ENCODE measurements around the gene LTBR. TPM values are rescaled to one million over a fixed set of nuclear protein-coding genes. Genes with fewer than 3 reads are reported as not detected.

Gene LTBR
- polyA plus RNA-seq, 3 donors, result 56.4 to 108 (median 60.6) TPM

DNA sequence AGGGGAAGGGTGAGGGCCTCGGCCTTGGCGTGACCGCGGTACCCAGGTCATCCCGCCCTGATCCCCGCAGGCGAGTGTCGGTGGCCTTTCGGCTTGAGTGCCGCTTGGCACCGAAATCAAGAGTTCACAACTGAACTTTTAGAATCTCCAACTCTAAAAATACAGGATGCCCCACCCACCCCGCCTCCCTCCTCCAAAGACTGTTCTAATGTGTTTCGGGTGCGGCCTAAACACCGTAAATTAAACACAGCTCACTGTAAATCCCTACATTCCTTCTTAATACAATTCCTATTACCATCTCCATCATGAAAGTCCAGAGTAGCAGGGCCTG, 20.0 kb upstream of the LTBR start:
- H3K9me3 Mint-ChIP-seq, result peaks cover 0 to 2% (median 0%) of the 10 kb centered on the region in 7 donors
- H3K27ac Mint-ChIP-seq, result peak overlapping the region; percentile 83 to 93 (median 90)
- H3K4me1 ChIP-seq (ENCODE audit: control insufficient read depth in 1 of 2, insufficient read depth in 2 of 2, low read length in 2 of 2), result peaks cover 48 to 76% of the 10 kb centered on the region in 2 donors
- peak overlapping the region; percentile 60 to 94 (median 86) for H3K4me3 ChIP-seq (replicated peaks in 1 of 3; ENCODE audit: low read depth in 2 of 3, low read length in 3 of 3)
- H3K36me3 ChIP-seq (replicated peaks in 1 of 2; ENCODE audit: control insufficient read depth in 1 of 2, insufficient read depth in 2 of 2, low read length in 2 of 2), result no peaks in the 10 kb centered on the region
- no peaks in the 10 kb centered on the region for H3K9me3 ChIP-seq (replicated peaks in 1 of 2; ENCODE audit: control insufficient read depth in 1 of 2, insufficient read depth in 1 of 2, low read length in 2 of 2)
- no peaks in the 10 kb centered on the region for H3K36me3 Mint-ChIP-seq
- intact Hi-C loops (cut with micrococcal nuclease), result no loop called here
- H3K4me1 Mint-ChIP-seq, result peaks cover 60% of the 10 kb centered on the region
- H3K27me3 ChIP-seq (ENCODE audit: control insufficient read depth in 2 of 2, insufficient read depth in 2 of 2, low read length in 2 of 2), result no peaks in the 10 kb centered on the region
- no peaks in the 10 kb centered on the region for H4K20me1 ChIP-seq (ENCODE audit: insufficient read depth, low read length)
- WGBS (ENCODE audit: insufficient coverage), result under 1% methylated on average over 15 of the region's 15 CpGs
- TF ChIP-seq, protein P1, sequence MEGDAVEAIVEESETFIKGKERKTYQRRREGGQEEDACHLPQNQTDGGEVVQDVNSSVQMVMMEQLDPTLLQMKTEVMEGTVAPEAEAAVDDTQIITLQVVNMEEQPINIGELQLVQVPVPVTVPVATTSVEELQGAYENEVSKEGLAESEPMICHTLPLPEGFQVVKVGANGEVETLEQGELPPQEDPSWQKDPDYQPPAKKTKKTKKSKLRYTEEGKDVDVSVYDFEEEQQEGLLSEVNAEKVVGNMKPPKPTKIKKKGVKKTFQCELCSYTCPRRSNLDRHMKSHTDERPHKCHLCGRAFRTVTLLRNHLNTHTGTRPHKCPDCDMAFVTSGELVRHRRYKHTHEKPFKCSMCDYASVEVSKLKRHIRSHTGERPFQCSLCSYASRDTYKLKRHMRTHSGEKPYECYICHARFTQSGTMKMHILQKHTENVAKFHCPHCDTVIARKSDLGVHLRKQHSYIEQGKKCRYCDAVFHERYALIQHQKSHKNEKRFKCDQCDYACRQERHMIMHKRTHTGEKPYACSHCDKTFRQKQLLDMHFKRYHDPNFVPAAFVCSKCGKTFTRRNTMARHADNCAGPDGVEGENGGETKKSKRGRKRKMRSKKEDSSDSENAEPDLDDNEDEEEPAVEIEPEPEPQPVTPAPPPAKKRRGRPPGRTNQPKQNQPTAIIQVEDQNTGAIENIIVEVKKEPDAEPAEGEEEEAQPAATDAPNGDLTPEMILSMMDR (IDR thresholded peaks at IDR 0.05), result no peak
- no peaks in the 10 kb centered on the region for H3K27me3 Mint-ChIP-seq (ENCODE audit: low read depth in 3 of 3)
- peak overlapping the region; percentile 95 for H2AFZ ChIP-seq (ENCODE audit: insufficient read depth, low read depth, low read length, poor library complexity, severe bottlenecking)
- peak overlapping the region; percentile 98 for H3K4me2 ChIP-seq (replicated peaks; ENCODE audit: extremely low read depth, low read length, poor library complexity, severe bottlenecking)
- peak overlapping the region; percentile 81 to 83 for H3K4me3 Mint-ChIP-seq
- peak overlapping the region; percentile 86 for H3K9ac ChIP-seq (ENCODE audit: insufficient read depth, low read length, poor library complexity, severe bottlenecking)
- H3K27ac ChIP-seq (ENCODE audit: low read depth in 1 of 2, low read length in 2 of 2), result peak overlapping the region; percentile 61 to 93
- peaks cover 8% of the 10 kb centered on the region for H3K79me2 ChIP-seq (ENCODE audit: insufficient read depth, low read length)
- DNase-seq, result no peak

DNA sequence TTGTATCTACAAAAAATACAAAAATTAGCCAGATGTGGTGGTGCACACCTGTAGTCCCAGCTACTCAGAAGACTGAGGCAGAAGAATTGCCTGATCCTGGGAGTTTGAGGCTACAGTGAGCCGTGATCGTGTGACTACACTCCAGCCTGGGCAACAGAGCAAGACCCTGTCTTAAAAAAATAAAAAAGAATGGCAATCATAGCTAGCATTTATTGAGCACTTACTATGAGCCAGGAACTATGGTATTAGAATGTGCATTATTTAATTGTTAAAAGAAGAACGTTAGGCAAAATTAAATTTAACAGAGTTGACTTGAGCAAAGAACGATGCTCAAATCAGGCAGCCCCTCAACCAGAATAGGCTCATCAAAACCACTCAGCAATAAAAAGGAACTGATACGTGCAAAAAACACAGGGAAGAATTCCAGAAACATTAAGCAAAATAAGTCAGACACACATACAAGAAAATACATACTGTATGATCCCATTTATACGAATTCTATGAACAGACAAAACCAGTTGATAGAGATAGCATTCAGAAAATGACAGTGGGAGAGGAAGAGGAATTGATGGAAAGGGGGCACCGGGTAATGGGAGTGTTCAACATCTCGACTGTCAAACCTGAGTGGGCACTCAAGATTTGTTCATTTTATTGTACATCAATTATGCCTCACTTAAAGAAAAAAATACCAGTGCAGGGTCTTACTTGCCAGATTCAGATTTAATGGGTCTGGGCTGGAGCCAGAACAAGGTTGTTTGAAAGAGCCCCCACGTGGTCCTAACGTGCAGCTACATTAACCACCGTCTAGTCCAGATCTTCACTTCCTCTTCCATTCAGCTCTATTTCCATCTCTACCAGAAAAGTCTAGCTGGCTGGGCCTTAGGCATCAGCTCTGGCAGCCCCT, 16.6 kb upstream of the LTBR start:
- Histone ChIP-seq H3K27me3 (ENCODE audit: control insufficient read depth in 2 of 2, insufficient read depth in 2 of 2, low read length in 2 of 2) (no peaks in the 10 kb centered on the region), H4K20me1 (ENCODE audit: insufficient read depth, low read length) (no peaks in the 10 kb centered on the region), H3K4me1 (ENCODE audit: control insufficient read depth in 1 of 2, insufficient read depth in 2 of 2, low read length in 2 of 2) (peaks cover 36 to 60% of the 10 kb centered on the region in 2 donors), H3K4me3 (replicated peaks in 1 of 3; ENCODE audit: low read depth in 2 of 3, low read length in 3 of 3) (peak overlapping the region in 1 of 3 experiments; percentile 44), H3K4me2 (replicated peaks; ENCODE audit: extremely low read depth, low read length, poor library complexity, severe bottlenecking) (peak overlapping the region; percentile 46), H3K79me2 (ENCODE audit: insufficient read depth, low read length) (peaks cover 8% of the 10 kb centered on the region), H3K9ac (ENCODE audit: insufficient read depth, low read length, poor library complexity, severe bottlenecking) (peak overlapping the region; percentile 23), H3K27ac (ENCODE audit: low read depth in 1 of 2, low read length in 2 of 2) (peak overlapping the region; percentile 72 to 77), H2AFZ (ENCODE audit: insufficient read depth, low read depth, low read length, poor library complexity, severe bottlenecking) (no peak overlapping the region), H3K9me3 (replicated peaks in 1 of 2; ENCODE audit: control insufficient read depth in 1 of 2, insufficient read depth in 1 of 2, low read length in 2 of 2) (no peaks in the 10 kb centered on the region), H3K36me3 (replicated peaks in 1 of 2; ENCODE audit: control insufficient read depth in 1 of 2, insufficient read depth in 2 of 2, low read length in 2 of 2) (no peaks in the 10 kb centered on the region)
- peak overlapping the region in 1 of 2 donors; percentile 39 for H3K4me3 Mint-ChIP-seq
- intact Hi-C loops (cut with micrococcal nuclease), result no loop called here
- TF ChIP-seq, protein P1 (IDR thresholded peaks at IDR 0.05), result peak; percentile 65
- no peaks in the 10 kb centered on the region for H3K9me3 Mint-ChIP-seq
- no peaks in the 10 kb centered on the region for H3K27me3 Mint-ChIP-seq (ENCODE audit: low read depth in 3 of 3)
- WGBS (ENCODE audit: insufficient coverage), result 38% methylated on average over 3 of the region's 11 CpGs
- DNase-seq, result peak; percentile 72 to 85 (median 80)
- no peaks in the 10 kb centered on the region for H3K36me3 Mint-ChIP-seq
- peak overlapping the region; percentile 73 to 92 (median 88) for H3K27ac Mint-ChIP-seq
- H3K4me1 Mint-ChIP-seq, result peaks cover 50% of the 10 kb centered on the region

All from CD14-positive monocyte (primary cell).